Osteocyte (in vitro differentiated cells): ENCODE results near the gene SLC39A11. TPM values are rescaled to one million over a fixed set of nuclear protein-coding genes. Genes with fewer than 3 reads are reported as not detected.

ENCODE experiments used
- DNase-seq: peaks from one replicate; pipeline ENCODE4 v3.0.0; 2021; ENCODE audit warnings: mixed read lengths; ENCODE audit not compliant: unreplicated experiment; ENCODE audit errors: extremely low spot score
- H3K27ac Mint-ChIP-seq: one replicate; pipeline ENCODE4 v1.8.0; 2021; ENCODE audit warnings: mild to moderate bottlenecking, mixed read lengths; ENCODE audit not compliant: unreplicated experiment
- H3K27me3 Mint-ChIP-seq: one replicate; pipeline ENCODE4 v1.8.0; 2021; ENCODE audit warnings: mixed read lengths; ENCODE audit not compliant: unreplicated experiment
- H3K36me3 Mint-ChIP-seq: one replicate; pipeline ENCODE4 v1.8.0; 2021; ENCODE audit warnings: mixed read lengths; ENCODE audit not compliant: unreplicated experiment
- H3K4me1 Mint-ChIP-seq: one replicate; pipeline ENCODE4 v1.8.0; 2021; ENCODE audit warnings: mixed read lengths; ENCODE audit not compliant: unreplicated experiment
- H3K4me3 Mint-ChIP-seq: one replicate; pipeline ENCODE4 v1.8.0; 2021; ENCODE audit warnings: mild to moderate bottlenecking, moderate library complexity, mixed read lengths; ENCODE audit not compliant: unreplicated experiment
- H3K9me3 Mint-ChIP-seq: one replicate; pipeline ENCODE4 v1.8.0; 2021; ENCODE audit warnings: mixed read lengths; ENCODE audit not compliant: unreplicated experiment
- total RNA-seq: library from RNA; stranded (reverse); gene quantifications from 2 replicates; pipeline ENCODE4 v1.2.1, GENCODE V29; 2021
- TF ChIP-seq, protein P1 (sequence below): fragments of 200-600 bp; sonication (generic); IDR thresholded peaks from 2 replicates; pipeline ENCODE4 v1.5.0; 2021; ENCODE audit warnings: antibody characterized with exemption, mild to moderate bottlenecking, moderate library complexity

SLC39A11 gene
- total RNA-seq, 1 donor from 2014 or later: 50.2 TPM

DNA sequence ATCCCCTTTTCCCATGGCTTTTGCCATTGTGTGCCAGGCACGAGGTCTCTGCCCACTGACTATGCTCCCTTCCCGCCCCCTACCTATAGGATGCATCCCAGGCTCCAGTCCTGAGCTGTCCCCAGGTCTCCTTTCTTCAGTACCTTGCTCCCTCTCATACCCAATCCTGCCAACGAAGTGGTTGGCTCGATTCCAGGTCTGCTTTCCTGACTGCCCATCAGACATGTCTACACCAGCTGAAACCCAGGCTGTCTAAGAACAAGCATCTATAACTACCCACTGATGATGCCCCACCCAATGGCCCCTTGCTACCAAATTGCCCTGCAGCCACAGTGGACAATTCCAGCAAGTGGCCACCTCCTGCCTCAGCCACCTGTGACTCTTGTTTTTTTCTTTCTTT is 492.6 kb downstream of the SLC39A11 start:
- Mint-ChIP-seq H3K4me3 (no peak overlapping the region), H3K27ac (no peak overlapping the region), H3K4me1 (peaks cover 34% of the 10 kb centered on the region), H3K36me3 (no peaks in the 10 kb centered on the region), H3K27me3 (peaks cover 5% of the 10 kb centered on the region), H3K9me3 (no peaks in the 10 kb centered on the region)
- TF ChIP-seq, protein P1, sequence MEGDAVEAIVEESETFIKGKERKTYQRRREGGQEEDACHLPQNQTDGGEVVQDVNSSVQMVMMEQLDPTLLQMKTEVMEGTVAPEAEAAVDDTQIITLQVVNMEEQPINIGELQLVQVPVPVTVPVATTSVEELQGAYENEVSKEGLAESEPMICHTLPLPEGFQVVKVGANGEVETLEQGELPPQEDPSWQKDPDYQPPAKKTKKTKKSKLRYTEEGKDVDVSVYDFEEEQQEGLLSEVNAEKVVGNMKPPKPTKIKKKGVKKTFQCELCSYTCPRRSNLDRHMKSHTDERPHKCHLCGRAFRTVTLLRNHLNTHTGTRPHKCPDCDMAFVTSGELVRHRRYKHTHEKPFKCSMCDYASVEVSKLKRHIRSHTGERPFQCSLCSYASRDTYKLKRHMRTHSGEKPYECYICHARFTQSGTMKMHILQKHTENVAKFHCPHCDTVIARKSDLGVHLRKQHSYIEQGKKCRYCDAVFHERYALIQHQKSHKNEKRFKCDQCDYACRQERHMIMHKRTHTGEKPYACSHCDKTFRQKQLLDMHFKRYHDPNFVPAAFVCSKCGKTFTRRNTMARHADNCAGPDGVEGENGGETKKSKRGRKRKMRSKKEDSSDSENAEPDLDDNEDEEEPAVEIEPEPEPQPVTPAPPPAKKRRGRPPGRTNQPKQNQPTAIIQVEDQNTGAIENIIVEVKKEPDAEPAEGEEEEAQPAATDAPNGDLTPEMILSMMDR: no peak
- DNase-seq: no peak

DNA sequence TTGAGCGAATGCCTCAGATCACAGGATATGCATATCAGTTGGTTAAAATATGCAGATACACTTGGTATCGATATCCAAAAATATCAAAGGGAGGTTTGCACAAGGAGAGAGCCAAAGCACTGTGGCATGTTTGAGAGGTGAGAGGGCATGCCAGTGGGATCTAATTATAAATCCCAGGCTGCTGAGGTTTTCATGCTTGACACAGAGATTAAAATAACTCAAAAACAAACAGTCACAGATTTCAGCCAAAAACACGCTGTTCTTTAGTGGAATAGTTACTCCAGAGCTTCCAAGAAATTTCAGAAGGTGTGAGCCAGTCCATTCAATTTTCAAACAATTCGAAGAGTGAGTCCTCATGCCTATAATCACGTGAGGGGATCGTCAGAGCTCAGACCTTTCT is 493.8 kb downstream of the SLC39A11 start:
- Mint-ChIP-seq H3K27me3 (peaks cover 5% of the 10 kb centered on the region), H3K9me3 (no peaks in the 10 kb centered on the region), H3K4me1 (peaks cover 32% of the 10 kb centered on the region), H3K27ac (no peak overlapping the region), H3K36me3 (no peaks in the 10 kb centered on the region), H3K4me3 (no peak overlapping the region)
- no peak for DNase-seq
- TF ChIP-seq, protein P1: no peak

DNA sequence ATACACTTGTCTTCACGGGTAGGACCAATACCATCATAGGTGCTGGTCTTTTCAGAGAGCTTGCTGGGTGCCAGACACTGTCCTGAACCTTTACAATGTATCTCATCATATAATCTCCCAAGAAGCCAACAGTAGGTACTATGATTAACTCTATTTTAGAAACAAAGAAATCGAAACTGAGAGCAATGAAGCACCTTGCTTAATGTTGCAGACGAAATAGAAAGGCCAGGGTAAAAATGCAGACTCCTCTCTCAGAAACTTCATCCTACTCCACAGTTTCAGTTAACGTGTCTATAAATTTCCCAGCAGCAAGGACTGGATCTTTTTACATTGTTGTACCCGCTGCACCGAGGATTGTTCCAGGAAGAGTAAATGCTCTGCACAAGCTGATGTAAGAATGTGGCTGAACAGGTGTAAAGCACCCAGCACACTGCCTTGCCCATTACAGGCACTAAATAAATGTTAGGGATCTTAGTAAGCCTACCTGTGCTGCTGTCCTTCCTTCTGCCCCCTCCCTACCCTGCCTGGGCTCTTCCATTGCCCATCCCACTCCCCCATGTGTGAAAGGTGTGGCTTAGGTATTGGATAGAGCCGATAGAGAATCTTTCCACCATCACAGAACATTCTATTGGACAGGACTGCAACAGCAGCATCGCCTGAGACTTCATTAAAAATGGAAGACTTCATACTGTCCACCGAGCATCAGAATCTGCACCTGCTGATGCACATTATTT is 495.0 kb downstream of the SLC39A11 start:
- Mint-ChIP-seq H3K27ac (no peak overlapping the region), H3K4me1 (peaks cover 20% of the 10 kb centered on the region), H3K4me3 (no peak overlapping the region), H3K27me3 (peaks cover 5% of the 10 kb centered on the region), H3K36me3 (no peaks in the 10 kb centered on the region), H3K9me3 (no peaks in the 10 kb centered on the region)
- TF ChIP-seq, protein P1: no peak
- no peak for DNase-seq

Other genes with a start within 250 kb of the SLC39A11 start
- gene SSTR2, start 72.3 kb upstream of the SLC39A11 start, total RNA-seq: 28.6 and 29.9 TPM in 2 replicates
- gene COG1, start 100.4 kb upstream of the SLC39A11 start, total RNA-seq: 45.6 and 45.7 TPM in 2 replicates
- not detected in 2 replicates for gene CPSF4L, start 169.2 kb upstream of the SLC39A11 start, total RNA-seq
- gene CDC42EP4, start 219.3 kb upstream of the SLC39A11 start, total RNA-seq: 32.0 and 32.7 TPM in 2 replicates